Astrocyte of the hippocampus (primary cell): ENCODE measurements around the gene NPEPL1.

Experiments
- DNase-seq: peaks from one replicate; pipeline ENCODE4 v3.0.0; 2011; ENCODE audit warnings: low read depth, low spot score

The NPEPL1 gene

GRCh38 chr20:58657262-58657661 lies 35.3 kb upstream of the NPEPL1 start:
- no peak for DNase-seq

- no peak for DNase-seq
Observed at GRCh38 chr20:58657986-58658385, 34.6 kb upstream of the NPEPL1 start.

GRCh38 chr20:58658760-58659159 lies 33.8 kb upstream of the NPEPL1 start:
- no peak for DNase-seq

- no peak for DNase-seq
Observed at GRCh38 chr20:58659841-58660240, 32.8 kb upstream of the NPEPL1 start.

- DNase-seq, result no peak
Observed at GRCh38 chr20:58660855-58661597, 31.6 kb upstream of the NPEPL1 start.

- no peak for DNase-seq
Observed at GRCh38 chr20:58661598-58662473, 30.8 kb upstream of the NPEPL1 start.

GRCh38 chr20:58664331-58664730 lies 28.3 kb upstream of the NPEPL1 start:
- no peak for DNase-seq

GRCh38 chr20:58664883-58665282 lies 27.7 kb upstream of the NPEPL1 start:
- no peak for DNase-seq

GRCh38 chr20:58665606-58666005 lies 27.0 kb upstream of the NPEPL1 start:
- no peak for DNase-seq

GRCh38 chr20:58666702-58667101 lies 25.9 kb upstream of the NPEPL1 start:
- DNase-seq, result no peak

- no peak for DNase-seq
Observed at GRCh38 chr20:58667975-58668374, 24.6 kb upstream of the NPEPL1 start.

GRCh38 chr20:58668901-58669286 lies 23.7 kb upstream of the NPEPL1 start:
- no peak for DNase-seq

GRCh38 chr20:58669287-58670006 lies 23.2 kb upstream of the NPEPL1 start:
- no peak for DNase-seq

GRCh38 chr20:58670102-58670501 lies 22.5 kb upstream of the NPEPL1 start:
- no peak for DNase-seq

GRCh38 chr20:58670659-58671058 lies 21.9 kb upstream of the NPEPL1 start:
- no peak for DNase-seq

GRCh38 chr20:58673119-58673518 lies 19.5 kb upstream of the NPEPL1 start:
- no peak for DNase-seq

GRCh38 chr20:58675146-58675584 lies 17.4 kb upstream of the NPEPL1 start:
- no peak for DNase-seq

- no peak for DNase-seq
Observed at GRCh38 chr20:58675641-58676040, 17.0 kb upstream of the NPEPL1 start.

GRCh38 chr20:58676161-58676560 lies 16.4 kb upstream of the NPEPL1 start:
- DNase-seq, result no peak

GRCh38 chr20:58677079-58677604 lies 15.5 kb upstream of the NPEPL1 start:
- DNase-seq, result no peak

GRCh38 chr20:58677808-58678207 lies 14.8 kb upstream of the NPEPL1 start:
- DNase-seq, result no peak

- DNase-seq, result no peak
Observed at GRCh38 chr20:58678806-58679205, 13.8 kb upstream of the NPEPL1 start.
